ENCODE data around the gene NTRK2.
"Not testable (repeated sequence)": the region's sequence is repeated elsewhere in the genome, so short reads cannot be mapped to it uniquely, and the experiment has no call there.

- not testable (repeated sequence) for TF ChIP-seq CTCF, POLR2A (IDR thresholded peaks at IDR 0.05)
These were observed 399.9 kb downstream of the NTRK2 start for GRCh38 chr9:85069421-85069820.
